ENCODE data around the gene RCN2. TPM values are rescaled to one million over a fixed set of nuclear protein-coding genes. Genes with fewer than 3 reads are reported as not detected.
"Not testable (repeated sequence)": the region's sequence is repeated elsewhere in the genome, so short reads cannot be mapped to it uniquely, and the experiment has no call there.

Gene RCN2
- total RNA-seq (2022) (48.1 and 68.8 TPM in 2 replicates), Bru-seq, nascent RNA (percentile 86 among the genes with signal in this experiment), BruChase-seq, experiment 1, labeled RNA remaining after a 6-hour chase (percentile 90 among the genes with signal in this experiment), BruChase-seq, experiment 2, labeled RNA remaining after a 2-hour chase (percentile 85 among the genes with signal in this experiment)
- long read RNA-seq, full-length matches to known transcripts: 166 of 177 reads
- long read RNA-seq, partial matches to known transcripts: 3 of 177 reads
- long read RNA-seq, other reads (novel, unspliced or antisense): 8 of 177 reads

- peaks cover 27% of the 10 kb centered on the region for H3K36me3 Mint-ChIP-seq (ENCODE audit: insufficient read depth, unreplicated experiment)
- CTCF ChIA-PET: interaction anchor here (0.5 to 1.3 kb wide), 2 partner anchors 10 to 156 kb away, joined by 3 to 4 read pairs; no protein-coding TSS in a partner anchor
Observed at GRCh38 chr15:76931397-76932134, at the start of gene RCN2. Gene RCN2 (plus strand): TSS chr15:76931749. CDS start chr15:76931842, 93 bp downstream.

GRCh38 chr15:76885212-76885611, 46.3 kb upstream of the RCN2 start:
- CTCF ChIA-PET: no interaction called here
- intact Hi-C loops (cut with micrococcal nuclease): no loop called here
- Mint-ChIP-seq H3K36me3 (ENCODE audit: insufficient read depth, unreplicated experiment) (peaks cover 9% of the 10 kb centered on the region), H3K27ac (ENCODE audit: low read depth, unreplicated experiment) (no peak overlapping the region), H3K27me3 (ENCODE audit: insufficient read depth, unreplicated experiment) (no peaks in the 10 kb centered on the region), H3K4me3 (ENCODE audit: unreplicated experiment) (no peak overlapping the region), H3K4me1 (ENCODE audit: insufficient read depth, unreplicated experiment) (no peaks in the 10 kb centered on the region), H3K9me3 (ENCODE audit: unreplicated experiment) (no peaks in the 10 kb centered on the region)
- no peak for DNase-seq (ENCODE audit: unreplicated experiment)
- TF ChIP-seq CTCF (IDR thresholded peaks at IDR 0.05; ENCODE audit: unreplicated experiment): no peak
- BruUV-seq (replicated peaks): no TSS peak
- POLR2A ChIA-PET: no interaction called here

More at GRCh38 chr15:76931397-76932134, at the start of gene RCN2:
- no peak for TF ChIP-seq CTCF (IDR thresholded peaks at IDR 0.05; ENCODE audit: unreplicated experiment)
- DNase-seq (ENCODE audit: unreplicated experiment): peak; percentile 94
- H3K27me3 Mint-ChIP-seq (ENCODE audit: insufficient read depth, unreplicated experiment): no peaks in the 10 kb centered on the region
- no TSS peak for BruUV-seq (replicated peaks)
- intact Hi-C loops (cut with micrococcal nuclease): no loop called here
- peak within 1 kb of the TSS; percentile 74 for H3K27ac Mint-ChIP-seq (ENCODE audit: low read depth, unreplicated experiment)
- peak within 1 kb of the TSS; percentile 78 for H3K4me3 Mint-ChIP-seq (ENCODE audit: unreplicated experiment)
- H3K9me3 Mint-ChIP-seq (ENCODE audit: unreplicated experiment): no peaks in the 10 kb centered on the region
- H3K4me1 Mint-ChIP-seq (ENCODE audit: insufficient read depth, unreplicated experiment): peaks cover 7% of the 10 kb centered on the region
- POLR2A ChIA-PET: interaction anchor here (0.5 to 3.4 kb wide), 25 partner anchors 9 to 1500 kb away, joined by 3 to 26 read pairs (median 4); partner anchors contain the start of gene ETFA

- H3K27ac Mint-ChIP-seq (ENCODE audit: low read depth, unreplicated experiment); H3K9me3 Mint-ChIP-seq (ENCODE audit: unreplicated experiment); H3K4me1 Mint-ChIP-seq (ENCODE audit: insufficient read depth, unreplicated experiment); CTCF ChIA-PET; H3K27me3 Mint-ChIP-seq (ENCODE audit: insufficient read depth, unreplicated experiment); H3K4me3 Mint-ChIP-seq (ENCODE audit: unreplicated experiment); POLR2A ChIA-PET; BruUV-seq (replicated peaks); intact Hi-C loops (cut with micrococcal nuclease); H3K36me3 Mint-ChIP-seq (ENCODE audit: insufficient read depth, unreplicated experiment); DNase-seq (ENCODE audit: unreplicated experiment): not testable (repeated sequence)
Observed at GRCh38 chr15:76887280-76888141, 44.0 kb upstream of the RCN2 start.

GRCh38 chr15:76892836-76893235, 38.7 kb upstream of the RCN2 start:
- H3K4me1 Mint-ChIP-seq (ENCODE audit: insufficient read depth, unreplicated experiment); H3K4me3 Mint-ChIP-seq (ENCODE audit: unreplicated experiment); H3K36me3 Mint-ChIP-seq (ENCODE audit: insufficient read depth, unreplicated experiment); H3K27ac Mint-ChIP-seq (ENCODE audit: low read depth, unreplicated experiment); CTCF ChIA-PET; intact Hi-C loops (cut with micrococcal nuclease); DNase-seq (ENCODE audit: unreplicated experiment); POLR2A ChIA-PET; H3K27me3 Mint-ChIP-seq (ENCODE audit: insufficient read depth, unreplicated experiment); H3K9me3 Mint-ChIP-seq (ENCODE audit: unreplicated experiment); BruUV-seq (replicated peaks): not testable (repeated sequence)

All from MCF 10A (cell line).